CD14-positive monocyte (primary cell): Measurements from ENCODE around the gene AURKAIP1. TPM values are rescaled to one million over a fixed set of nuclear protein-coding genes. Genes with fewer than 3 reads are reported as not detected.
A peak's percentile ranks its signal among the peaks of the same experiment; 100 is the strongest.

Experiments used
- DNase-seq, 3 donors: peaks; one replicate each; pipeline ENCODE4 v3.0.0-alpha.2; 2011 to 2022
- H2AFZ ChIP-seq: 2 replicates; pipeline ENCODE4 v1.6.0; 2012; ENCODE audit warnings: mild to moderate bottlenecking, low read depth, low read length, inconsistent platforms; ENCODE audit not compliant: insufficient read depth, poor library complexity, severe bottlenecking
- H3K27ac ChIP-seq, 2 donors: 1 replicate in 1 of 2; 2 replicates in 1 of 2; pipeline ENCODE4 v1.5.1; 2012 to 2013; ENCODE audit warnings: low read length in 2 of 2, control low read depth in 1 of 2, inconsistent platforms in 1 of 2, low read depth in 1 of 2, mild to moderate bottlenecking in 1 of 2
- H3K27me3 ChIP-seq, 2 donors: one replicate each; pipeline versions ENCODE4 v1.6.0 to v1.6.1; 2011 to 2013; ENCODE audit warnings: low read length in 2 of 2; ENCODE audit not compliant: control insufficient read depth in 2 of 2, insufficient read depth in 2 of 2
- H3K36me3 ChIP-seq, 2 donors: replicated peaks in 1 of 2; 1 replicate in 1 of 2; 2 replicates in 1 of 2; pipeline versions ENCODE4 v1.5.1 to v1.6.1; 2012 to 2013; ENCODE audit warnings: low read length in 2 of 2, control low read depth in 1 of 2, inconsistent platforms in 1 of 2, mild to moderate bottlenecking in 1 of 2; ENCODE audit not compliant: insufficient read depth in 2 of 2, control insufficient read depth in 1 of 2
- H3K4me1 ChIP-seq, 2 donors: 1 replicate in 1 of 2; 2 replicates in 1 of 2; pipeline versions ENCODE4 v1.5.1 to v1.6.1; 2012 to 2013; ENCODE audit warnings: low read length in 2 of 2, control low read depth in 1 of 2, inconsistent platforms in 1 of 2, mild to moderate bottlenecking in 1 of 2, moderate library complexity in 1 of 2; ENCODE audit not compliant: insufficient read depth in 2 of 2, control insufficient read depth in 1 of 2
- H3K4me2 ChIP-seq: replicated peaks from 2 replicates; pipeline ENCODE3; 2012; ENCODE audit warnings: low read length, moderate library complexity, mild to moderate bottlenecking; ENCODE audit not compliant: poor library complexity, severe bottlenecking; ENCODE audit errors: extremely low read depth
- H3K4me3 ChIP-seq, 3 experiments: fragments of 200-600 bp in 1 of 3; sonication (generic) in 1 of 3; replicated peaks in 1 of 3; 1 replicate in 2 of 3; 2 replicates in 1 of 3; pipeline ENCODE4 v1.5.1; 2011 to 2013; ENCODE audit warnings: low read length in 3 of 3, mild to moderate bottlenecking in 3 of 3, control low read depth in 2 of 3, low read depth in 2 of 3, inconsistent platforms in 1 of 3, moderate library complexity in 1 of 3
- H3K79me2 ChIP-seq: 2 replicates; pipeline ENCODE4 v1.6.0; 2012; ENCODE audit warnings: mild to moderate bottlenecking, control low read depth, inconsistent platforms, low read length, moderate library complexity; ENCODE audit not compliant: insufficient read depth
- H3K9ac ChIP-seq: 2 replicates; pipeline ENCODE4 v1.6.0; 2017; ENCODE audit warnings: low read length, mild to moderate bottlenecking; ENCODE audit not compliant: insufficient read depth, poor library complexity, severe bottlenecking
- H3K9me3 ChIP-seq, 2 donors: replicated peaks in 1 of 2; 1 replicate in 1 of 2; 2 replicates in 1 of 2; pipeline versions ENCODE4 v1.5.1 to v1.6.1; 2012 to 2013; ENCODE audit warnings: low read length in 2 of 2, control low read depth in 1 of 2; ENCODE audit not compliant: control insufficient read depth in 1 of 2, insufficient read depth in 1 of 2
- H4K20me1 ChIP-seq: 2 replicates; pipeline ENCODE4 v1.6.0; 2012; ENCODE audit warnings: mild to moderate bottlenecking, low read length, control low read depth, moderate library complexity; ENCODE audit not compliant: insufficient read depth
- H3K27ac Mint-ChIP-seq, 7 donors: one replicate each; pipeline ENCODE4 v1.8.0; 2020; ENCODE audit warnings: mild to moderate bottlenecking in 7 of 7, mixed read lengths in 7 of 7, moderate library complexity in 6 of 7, inconsistent platforms in 2 of 7
- H3K27me3 Mint-ChIP-seq, 3 donors: one replicate each; pipeline ENCODE4 v1.8.0; 2021 to 2022; ENCODE audit warnings: low read depth in 3 of 3, mild to moderate bottlenecking in 3 of 3, mixed read lengths in 3 of 3, moderate library complexity in 3 of 3, inconsistent platforms in 1 of 3
- H3K36me3 Mint-ChIP-seq, 2 donors: one replicate each; pipeline ENCODE4 v1.8.0; 2020; ENCODE audit warnings: mixed read lengths in 2 of 2, inconsistent platforms in 1 of 2, mild to moderate bottlenecking in 1 of 2
- H3K4me1 Mint-ChIP-seq: one replicate; pipeline ENCODE4 v1.8.0; 2020; ENCODE audit warnings: mild to moderate bottlenecking, mixed read lengths
- H3K4me3 Mint-ChIP-seq, 2 donors: one replicate each; pipeline ENCODE4 v1.8.0; 2020; ENCODE audit warnings: mild to moderate bottlenecking in 2 of 2, mixed read lengths in 2 of 2, moderate library complexity in 1 of 2
- H3K9me3 Mint-ChIP-seq, 7 donors: one replicate each; pipeline ENCODE4 v1.8.0; 2020 to 2022; ENCODE audit warnings: mixed read lengths in 7 of 7, mild to moderate bottlenecking in 6 of 7, moderate library complexity in 6 of 7, inconsistent platforms in 2 of 7
- WGBS: methylation state at CpG from one replicate; pipeline ENCODE4 v1.1.5; 2013; ENCODE audit warnings: missing lambda C conversion rate; ENCODE audit not compliant: insufficient coverage; 5-methylcytosine and 5-hydroxymethylcytosine counted together
- intact Hi-C, 2 donors: fragments of 100-400 bp; cut with micrococcal nuclease; formaldehyde crosslinking; loops; one replicate each; pipeline versions ENCODE4 v1.15.0 to v1.15.1; 2023
- polyA plus RNA-seq, 3 donors: library from polyadenylated mRNA; depleted of rRNA in 1 of 3; unstranded in 2 of 3; stranded (reverse) in 1 of 3; fragments of 300-500 nt in 2 of 3; fragments of >200 nt in 1 of 3; fragmentation: Illumina TruSeq in 2 of 3; gene quantifications; 1 replicate in 2 of 3; 2 replicates in 1 of 3; pipeline ENCODE4 v1.2.3, GENCODE V29; 2012 to 2021
- TF ChIP-seq, protein P1 (sequence below): fragments of 200-600 bp; IDR thresholded peaks from one replicate; pipeline ENCODE4 v1.8.0; 2022; ENCODE audit warnings: antibody characterized with exemption, mild to moderate bottlenecking

AURKAIP1 gene
- polyA plus RNA-seq, 3 donors = 59.1 to 160 (median 134) TPM

- H3K36me3 ChIP-seq = peaks cover 27 to 30% of the 10 kb centered on the region in 2 donors
- intact Hi-C loops = no loop called here
- H3K27ac Mint-ChIP-seq = peak overlapping the region in 3 of 7 donors; percentile 63 to 80 (median 70)
- peak in 1 of 3 donors; percentile 4 for DNase-seq
- H3K4me3 ChIP-seq = peak overlapping the region; percentile 65 to 92 (median 87)
- peaks cover 22 to 24% of the 10 kb centered on the region in 2 donors for H3K4me1 ChIP-seq
- peaks cover 59% of the 10 kb centered on the region for H3K79me2 ChIP-seq
- no peaks in the 10 kb centered on the region for H3K27me3 Mint-ChIP-seq
- H3K4me1 Mint-ChIP-seq = peaks cover 25% of the 10 kb centered on the region
- H3K27me3 ChIP-seq = no peaks in the 10 kb centered on the region
- peak overlapping the region in 1 of 2 donors; percentile 78 for H3K27ac ChIP-seq
- H3K9ac ChIP-seq = peak overlapping the region; percentile 90
- peak overlapping the region; percentile 89 for H2AFZ ChIP-seq
- H4K20me1 ChIP-seq = peaks cover 54% of the 10 kb centered on the region
- H3K4me2 ChIP-seq = peak overlapping the region; percentile 98
- peak overlapping the region; percentile 62 to 80 for H3K4me3 Mint-ChIP-seq
- under 1% methylated on average over 37 of the region's 41 CpGs for WGBS
- peaks cover 13 to 35% of the 10 kb centered on the region in 2 donors for H3K36me3 Mint-ChIP-seq
- TF ChIP-seq, protein P1, sequence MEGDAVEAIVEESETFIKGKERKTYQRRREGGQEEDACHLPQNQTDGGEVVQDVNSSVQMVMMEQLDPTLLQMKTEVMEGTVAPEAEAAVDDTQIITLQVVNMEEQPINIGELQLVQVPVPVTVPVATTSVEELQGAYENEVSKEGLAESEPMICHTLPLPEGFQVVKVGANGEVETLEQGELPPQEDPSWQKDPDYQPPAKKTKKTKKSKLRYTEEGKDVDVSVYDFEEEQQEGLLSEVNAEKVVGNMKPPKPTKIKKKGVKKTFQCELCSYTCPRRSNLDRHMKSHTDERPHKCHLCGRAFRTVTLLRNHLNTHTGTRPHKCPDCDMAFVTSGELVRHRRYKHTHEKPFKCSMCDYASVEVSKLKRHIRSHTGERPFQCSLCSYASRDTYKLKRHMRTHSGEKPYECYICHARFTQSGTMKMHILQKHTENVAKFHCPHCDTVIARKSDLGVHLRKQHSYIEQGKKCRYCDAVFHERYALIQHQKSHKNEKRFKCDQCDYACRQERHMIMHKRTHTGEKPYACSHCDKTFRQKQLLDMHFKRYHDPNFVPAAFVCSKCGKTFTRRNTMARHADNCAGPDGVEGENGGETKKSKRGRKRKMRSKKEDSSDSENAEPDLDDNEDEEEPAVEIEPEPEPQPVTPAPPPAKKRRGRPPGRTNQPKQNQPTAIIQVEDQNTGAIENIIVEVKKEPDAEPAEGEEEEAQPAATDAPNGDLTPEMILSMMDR = no peak
- H3K9me3 Mint-ChIP-seq = no peaks in the 10 kb centered on the region
- H3K9me3 ChIP-seq = no peaks in the 10 kb centered on the region
Observed at GRCh38 chr1:1324084-1324523, 50.9 kb downstream of the AURKAIP1 start.

Other genes starting within 250 kb of the AURKAIP1 start
- gene TTLL10, start 201.3 kb downstream of the AURKAIP1 start, polyA plus RNA-seq = under 1 TPM in 1 of 3 donors, not detected in 2; 0.06 TPM
- not detected for gene TNFRSF18, start 168.6 kb downstream of the AURKAIP1 start, polyA plus RNA-seq
- under 1 TPM in 1 of 3 donors, not detected in 2; 0.05 TPM for gene TNFRSF4, start 161.1 kb downstream of the AURKAIP1 start, polyA plus RNA-seq
- gene SDF4, start 143.2 kb downstream of the AURKAIP1 start, polyA plus RNA-seq = 10 to 100 TPM; 81.7 to 98.9 (median 89.0) TPM
- 1 to 10 TPM; 1.9 to 8.8 (median 7.2) TPM for gene B3GALT6, start 143.0 kb downstream of the AURKAIP1 start, polyA plus RNA-seq
- 1 to 10 TPM in 1 of 3 donors, not detected in 2; 1.1 TPM for gene C1QTNF12, start 128.5 kb downstream of the AURKAIP1 start, polyA plus RNA-seq
- gene UBE2J2, start 101.4 kb downstream of the AURKAIP1 start, polyA plus RNA-seq = 10 to 100 TPM; 36.5 to 83.2 (median 72.1) TPM
- gene SCNN1D, start 94.8 kb downstream of the AURKAIP1 start, polyA plus RNA-seq = 1 to 10 TPM in 1 of 3 donors, not detected in 2; 6.0 TPM
- 100 to 1,000 TPM in 1 of 3 donors, 1 to 10 TPM in 2; 3.5 to 132 (median 4.0) TPM for gene ACAP3, start 67.3 kb downstream of the AURKAIP1 start, polyA plus RNA-seq
- 10 to 100 TPM; 13.8 to 27.4 (median 14.8) TPM for gene PUSL1, start 66.6 kb downstream of the AURKAIP1 start, polyA plus RNA-seq
- 100 to 1,000 TPM in 1 of 3 donors, 10 to 100 TPM in 2; 46.2 to 154 (median 49.6) TPM for gene INTS11, start 50.5 kb downstream of the AURKAIP1 start, polyA plus RNA-seq
- gene CPTP, start 50.4 kb downstream of the AURKAIP1 start, polyA plus RNA-seq = 1 to 10 TPM; 6.4 to 7.7 (median 7.4) TPM
- under 1 TPM in 1 of 3 donors, not detected in 2; 0.45 TPM for gene TAS1R3, start 43.9 kb downstream of the AURKAIP1 start, polyA plus RNA-seq
- 10 to 100 TPM in 1 of 3 donors, under 1 TPM in 2; 0.41 to 29.8 (median 0.55) TPM for gene DVL1, start 25.8 kb downstream of the AURKAIP1 start, polyA plus RNA-seq
- not detected for gene MXRA8, start 16.7 kb downstream of the AURKAIP1 start, polyA plus RNA-seq
- 100 to 1,000 TPM in 1 of 3 donors, 10 to 100 TPM in 1, 1 to 10 TPM in 1; 8.6 to 178 (median 10.4) TPM for gene CCNL2, start 24.1 kb upstream of the AURKAIP1 start, polyA plus RNA-seq
- 100 to 1,000 TPM in 2 of 3 donors, 10 to 100 TPM in 1; 84.3 to 186 (median 156) TPM for gene MRPL20, start 32.1 kb upstream of the AURKAIP1 start, polyA plus RNA-seq
- under 1 TPM in 1 of 3 donors, not detected in 2; 0.04 TPM for gene ANKRD65, start 46.1 kb upstream of the AURKAIP1 start, polyA plus RNA-seq
- not detected for gene VWA1, start 60.5 kb upstream of the AURKAIP1 start, polyA plus RNA-seq
- gene ATAD3C, start 74.5 kb upstream of the AURKAIP1 start, polyA plus RNA-seq = not detected
- 10 to 100 TPM in 1 of 3 donors, 1 to 10 TPM in 2; 2.3 to 23.3 (median 2.3) TPM for gene ATAD3B, start 96.6 kb upstream of the AURKAIP1 start, polyA plus RNA-seq
- 10 to 100 TPM in 1 of 3 donors, 1 to 10 TPM in 2; 4.1 to 14.0 (median 6.4) TPM for gene ATAD3A, start 137.0 kb upstream of the AURKAIP1 start, polyA plus RNA-seq
- gene TMEM240, start 165.4 kb upstream of the AURKAIP1 start, polyA plus RNA-seq = not detected
- 100 to 1,000 TPM in 2 of 3 donors, 10 to 100 TPM in 1; 88.1 to 168 (median 138) TPM for gene SSU72, start 199.7 kb upstream of the AURKAIP1 start, polyA plus RNA-seq
- 1 to 10 TPM in 2 of 3 donors, under 1 TPM in 1; 0.46 to 3.4 (median 1.5) TPM for gene FNDC10, start 224.9 kb upstream of the AURKAIP1 start, polyA plus RNA-seq
- gene MIB2, start 240.3 kb upstream of the AURKAIP1 start, polyA plus RNA-seq = 10 to 100 TPM in 1 of 3 donors, 1 to 10 TPM in 2; 5.4 to 65.7 (median 5.6) TPM